ENCODE measurements around the gene CANX. TPM values are rescaled to one million over a fixed set of nuclear protein-coding genes. Genes with fewer than 3 reads are reported as not detected.

Gene CANX
- polyA plus RNA-seq, 4 donors, result 89.2 to 585 (median 189) TPM

- no peak for FAIRE-seq
Observed at GRCh38 chr5:179720222-179720621, 21.5 kb downstream of the CANX start.

GRCh38 chr5:179724163-179724562, 25.4 kb downstream of the CANX start:
- H3K4me1 ChIP-seq (ENCODE audit: control insufficient read depth in 3 of 3, insufficient read depth in 2 of 3, low read depth in 1 of 3, low read length in 2 of 3), result no peaks in the 10 kb centered on the region
- 90 to 94% (median 91%) methylated on average over 4 of the region's 4 CpGs for WGBS, 3 donors
- peaks cover 34 to 50% (median 36%) of the 10 kb centered on the region in 3 donors for H3K36me3 ChIP-seq (ENCODE audit: control insufficient read depth in 3 of 3, insufficient read depth in 2 of 3, low read depth in 1 of 3, low read length in 3 of 3)
- no peak overlapping the region for H3K4me3 ChIP-seq (ENCODE audit: low read depth in 1 of 3, low read length in 3 of 3)
- H3K9me3 ChIP-seq (ENCODE audit: control insufficient read depth in 2 of 2, insufficient read depth in 1 of 2, low read depth in 1 of 2, low read length in 1 of 2), result no peaks in the 10 kb centered on the region
- no peak overlapping the region for H3K27ac ChIP-seq (ENCODE audit: low read depth in 1 of 3, low read length in 2 of 3)
- DNase-seq (no peak), FAIRE-seq (no peak)
- H3K27me3 ChIP-seq (ENCODE audit: control insufficient read depth in 3 of 3, insufficient read depth in 3 of 3, low read length in 3 of 3), result no peaks in the 10 kb centered on the region

More at GRCh38 chr5:179720222-179720621, 21.5 kb downstream of the CANX start:
- no peaks in the 10 kb centered on the region for H3K27me3 ChIP-seq (ENCODE audit: control insufficient read depth in 3 of 3, insufficient read depth in 3 of 3, low read length in 3 of 3)
- no peaks in the 10 kb centered on the region for H3K4me1 ChIP-seq (ENCODE audit: control insufficient read depth in 3 of 3, insufficient read depth in 2 of 3, low read depth in 1 of 3, low read length in 2 of 3)
- peaks cover 25 to 55% (median 30%) of the 10 kb centered on the region in 3 donors for H3K36me3 ChIP-seq (ENCODE audit: control insufficient read depth in 3 of 3, insufficient read depth in 2 of 3, low read depth in 1 of 3, low read length in 3 of 3)
- DNase-seq, result no peak
- 81 to 92% (median 86%) methylated on average over 2 of the region's 2 CpGs for WGBS, 3 donors
- H3K4me3 ChIP-seq (ENCODE audit: low read depth in 1 of 3, low read length in 3 of 3), result no peak overlapping the region
- H3K27ac ChIP-seq (ENCODE audit: low read depth in 1 of 3, low read length in 2 of 3), result no peak overlapping the region
- no peaks in the 10 kb centered on the region for H3K9me3 ChIP-seq (ENCODE audit: control insufficient read depth in 2 of 2, insufficient read depth in 1 of 2, low read depth in 1 of 2, low read length in 1 of 2)

- Histone ChIP-seq H3K27me3 (ENCODE audit: control insufficient read depth in 3 of 3, insufficient read depth in 3 of 3, low read length in 3 of 3) (no peaks in the 10 kb centered on the region), H3K9me3 (ENCODE audit: control insufficient read depth in 2 of 2, insufficient read depth in 1 of 2, low read depth in 1 of 2, low read length in 1 of 2) (no peaks in the 10 kb centered on the region), H3K4me3 (ENCODE audit: low read depth in 1 of 3, low read length in 3 of 3) (no peak overlapping the region), H3K4me1 (ENCODE audit: control insufficient read depth in 3 of 3, insufficient read depth in 2 of 3, low read depth in 1 of 3, low read length in 2 of 3) (no peaks in the 10 kb centered on the region), H3K27ac (ENCODE audit: low read depth in 1 of 3, low read length in 2 of 3) (no peak overlapping the region), H3K36me3 (ENCODE audit: control insufficient read depth in 3 of 3, insufficient read depth in 2 of 3, low read depth in 1 of 3, low read length in 3 of 3) (peaks cover 24 to 33% (median 31%) of the 10 kb centered on the region in 3 donors)
- WGBS, 3 donors, result 85 to 91% (median 85%) methylated on average over 6 of the region's 6 CpGs
- no peak for DNase-seq
- no peak for FAIRE-seq
Observed at GRCh38 chr5:179727106-179727505, 28.3 kb downstream of the CANX start.

- no peak for FAIRE-seq
- 20 to 68% (median 57%) methylated on average over 4 of the region's 4 CpGs for WGBS, 3 donors
- H3K4me1 ChIP-seq (ENCODE audit: control insufficient read depth in 3 of 3, insufficient read depth in 2 of 3, low read depth in 1 of 3, low read length in 2 of 3), result peaks cover 0 to 2% (median 0%) of the 10 kb centered on the region in 3 donors
- H3K27ac ChIP-seq (ENCODE audit: low read depth in 1 of 3, low read length in 2 of 3), result no peak overlapping the region
- H3K27me3 ChIP-seq (ENCODE audit: control insufficient read depth in 3 of 3, insufficient read depth in 3 of 3, low read length in 3 of 3), result no peaks in the 10 kb centered on the region
- no peak for DNase-seq
- no peak overlapping the region for H3K4me3 ChIP-seq (ENCODE audit: low read depth in 1 of 3, low read length in 3 of 3)
- peaks cover 19 to 25% (median 19%) of the 10 kb centered on the region in 3 donors for H3K36me3 ChIP-seq (ENCODE audit: control insufficient read depth in 3 of 3, insufficient read depth in 2 of 3, low read depth in 1 of 3, low read length in 3 of 3)
- no peaks in the 10 kb centered on the region for H3K9me3 ChIP-seq (ENCODE audit: control insufficient read depth in 2 of 2, insufficient read depth in 1 of 2, low read depth in 1 of 2, low read length in 1 of 2)
Observed at GRCh38 chr5:179729303-179729702, 30.5 kb downstream of the CANX start.

GRCh38 chr5:179729727-179730126, 31.0 kb downstream of the CANX start:
- no peak overlapping the region for H3K4me3 ChIP-seq (ENCODE audit: low read depth in 1 of 3, low read length in 3 of 3)
- 66 to 77% (median 76%) methylated on average over 3 of the region's 3 CpGs for WGBS, 3 donors
- no peaks in the 10 kb centered on the region for H3K27me3 ChIP-seq (ENCODE audit: control insufficient read depth in 3 of 3, insufficient read depth in 3 of 3, low read length in 3 of 3)
- no peaks in the 10 kb centered on the region for H3K9me3 ChIP-seq (ENCODE audit: control insufficient read depth in 2 of 2, insufficient read depth in 1 of 2, low read depth in 1 of 2, low read length in 1 of 2)
- H3K36me3 ChIP-seq (ENCODE audit: control insufficient read depth in 3 of 3, insufficient read depth in 2 of 3, low read depth in 1 of 3, low read length in 3 of 3), result peaks cover 17 to 26% (median 17%) of the 10 kb centered on the region in 3 donors
- no peak overlapping the region for H3K27ac ChIP-seq (ENCODE audit: low read depth in 1 of 3, low read length in 2 of 3)
- DNase-seq, result no peak
- peaks cover 0 to 6% (median 0%) of the 10 kb centered on the region in 3 donors for H3K4me1 ChIP-seq (ENCODE audit: control insufficient read depth in 3 of 3, insufficient read depth in 2 of 3, low read depth in 1 of 3, low read length in 2 of 3)
- no peak for FAIRE-seq

- H3K27me3 ChIP-seq (ENCODE audit: control insufficient read depth in 3 of 3, insufficient read depth in 3 of 3, low read length in 3 of 3), result no peaks in the 10 kb centered on the region
- H3K27ac ChIP-seq (ENCODE audit: low read depth in 1 of 3, low read length in 2 of 3), result no peak overlapping the region
- no peak for FAIRE-seq
- H3K9me3 ChIP-seq (ENCODE audit: control insufficient read depth in 2 of 2, insufficient read depth in 1 of 2, low read depth in 1 of 2, low read length in 1 of 2), result no peaks in the 10 kb centered on the region
- no peak for DNase-seq
- no peak overlapping the region for H3K4me3 ChIP-seq (ENCODE audit: low read depth in 1 of 3, low read length in 3 of 3)
- H3K36me3 ChIP-seq (ENCODE audit: control insufficient read depth in 3 of 3, insufficient read depth in 2 of 3, low read depth in 1 of 3, low read length in 3 of 3), result peaks cover 13 to 24% (median 15%) of the 10 kb centered on the region in 3 donors
- 70 to 79% (median 78%) methylated on average over 3 of the region's 3 CpGs for WGBS, 3 donors
- H3K4me1 ChIP-seq (ENCODE audit: control insufficient read depth in 3 of 3, insufficient read depth in 2 of 3, low read depth in 1 of 3, low read length in 2 of 3), result peaks cover 0 to 8% (median 0%) of the 10 kb centered on the region in 3 donors
Observed at GRCh38 chr5:179730356-179730755, 31.6 kb downstream of the CANX start.

- DNase-seq (no peak), FAIRE-seq (no peak)
- no peaks in the 10 kb centered on the region for H3K27me3 ChIP-seq (ENCODE audit: control insufficient read depth in 3 of 3, insufficient read depth in 3 of 3, low read length in 3 of 3)
- WGBS, 3 donors, result 62 to 72% (median 64%) methylated on average over 3 of the region's 3 CpGs
- no peaks in the 10 kb centered on the region for H3K9me3 ChIP-seq (ENCODE audit: control insufficient read depth in 2 of 2, insufficient read depth in 1 of 2, low read depth in 1 of 2, low read length in 1 of 2)
- peaks cover 0 to 8% (median 2%) of the 10 kb centered on the region in 3 donors for H3K4me1 ChIP-seq (ENCODE audit: control insufficient read depth in 3 of 3, insufficient read depth in 2 of 3, low read depth in 1 of 3, low read length in 2 of 3)
- H3K27ac ChIP-seq (ENCODE audit: low read depth in 1 of 3, low read length in 2 of 3), result no peak overlapping the region
- peaks cover 13 to 23% (median 15%) of the 10 kb centered on the region in 3 donors for H3K36me3 ChIP-seq (ENCODE audit: control insufficient read depth in 3 of 3, insufficient read depth in 2 of 3, low read depth in 1 of 3, low read length in 3 of 3)
- no peak overlapping the region for H3K4me3 ChIP-seq (ENCODE audit: low read depth in 1 of 3, low read length in 3 of 3)
Observed at GRCh38 chr5:179730852-179731251, 32.1 kb downstream of the CANX start.

GRCh38 chr5:179731791-179732411, 33.1 kb downstream of the CANX start:
- DNase-seq, result no peak

More at GRCh38 chr5:179731791-179732411, 33.1 kb downstream of the CANX start:
- H3K27me3 ChIP-seq (ENCODE audit: control insufficient read depth in 3 of 3, insufficient read depth in 3 of 3, low read length in 3 of 3), result no peaks in the 10 kb centered on the region
- peak overlapping the region; percentile 42 to 95 (median 80) for H3K27ac ChIP-seq (ENCODE audit: low read depth in 1 of 3, low read length in 2 of 3)
- peaks cover 0 to 8% (median 2%) of the 10 kb centered on the region in 3 donors for H3K4me1 ChIP-seq (ENCODE audit: control insufficient read depth in 3 of 3, insufficient read depth in 2 of 3, low read depth in 1 of 3, low read length in 2 of 3)
- peaks cover 13 to 22% (median 15%) of the 10 kb centered on the region in 3 donors for H3K36me3 ChIP-seq (ENCODE audit: control insufficient read depth in 3 of 3, insufficient read depth in 2 of 3, low read depth in 1 of 3, low read length in 3 of 3)
- H3K9me3 ChIP-seq (ENCODE audit: control insufficient read depth in 2 of 2, insufficient read depth in 1 of 2, low read depth in 1 of 2, low read length in 1 of 2), result no peaks in the 10 kb centered on the region
- 54 to 65% (median 59%) methylated on average over 24 of the region's 24 CpGs for WGBS, 3 donors
- peak overlapping the region in 2 of 3 donors; percentile 29 to 99 for H3K4me3 ChIP-seq (ENCODE audit: low read depth in 1 of 3, low read length in 3 of 3)
- no peak for FAIRE-seq
